Measurements from ENCODE around the gene BCL2L11.

The BCL2L11 gene

DNA sequence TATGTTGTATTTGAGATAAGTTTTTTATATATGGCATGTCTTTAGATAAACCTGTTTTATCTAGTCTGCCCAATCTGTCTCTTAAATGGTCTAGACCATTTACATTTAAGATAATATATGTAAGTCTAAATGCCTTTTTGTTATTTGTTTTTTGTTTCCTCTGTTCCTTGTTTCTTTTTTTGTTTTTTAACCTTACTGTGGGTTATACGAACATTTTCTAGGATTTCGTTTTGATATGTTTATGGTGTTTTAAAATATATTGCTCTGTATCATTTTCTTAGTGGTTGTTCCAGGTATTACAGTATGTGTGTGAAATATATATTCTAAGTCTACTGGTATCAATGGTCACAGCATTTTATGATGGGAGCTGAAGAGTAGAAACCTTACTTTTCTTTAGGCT is 13.3 kb downstream of the BCL2L11 start:
- Histone ChIP-seq H3K4me3 (ENCODE audit: low read length) (no peak overlapping the region), H3K9ac (ENCODE audit: low read length) (no peak overlapping the region), H3K4me1 (ENCODE audit: control insufficient read depth, low read depth, low read length) (peaks cover 5% of the 10 kb centered on the region), H3K27me3 (ENCODE audit: control insufficient read depth, insufficient read depth, low read length) (no peaks in the 10 kb centered on the region), H3K36me3 (ENCODE audit: control insufficient read depth, low read depth, low read length) (peaks cover 14% of the 10 kb centered on the region), H3K9me3 (ENCODE audit: control insufficient read depth, low read depth, low read length) (no peaks in the 10 kb centered on the region), H3K27ac (ENCODE audit: low read length) (no peak overlapping the region)

- Histone ChIP-seq H3K36me3 (ENCODE audit: control insufficient read depth, low read depth, low read length) (peaks cover 19% of the 10 kb centered on the region), H3K27me3 (ENCODE audit: control insufficient read depth, insufficient read depth, low read length) (no peaks in the 10 kb centered on the region), H3K9me3 (ENCODE audit: control insufficient read depth, low read depth, low read length) (no peaks in the 10 kb centered on the region), H3K4me1 (ENCODE audit: control insufficient read depth, low read depth, low read length) (peaks cover 5% of the 10 kb centered on the region), H3K9ac (ENCODE audit: low read length) (no peak overlapping the region), H3K27ac (ENCODE audit: low read length) (no peak overlapping the region), H3K4me3 (ENCODE audit: low read length) (no peak overlapping the region)
Observed at GRCh38 chr2:111135237-111135909, 14.7 kb downstream of the BCL2L11 start.

DNA sequence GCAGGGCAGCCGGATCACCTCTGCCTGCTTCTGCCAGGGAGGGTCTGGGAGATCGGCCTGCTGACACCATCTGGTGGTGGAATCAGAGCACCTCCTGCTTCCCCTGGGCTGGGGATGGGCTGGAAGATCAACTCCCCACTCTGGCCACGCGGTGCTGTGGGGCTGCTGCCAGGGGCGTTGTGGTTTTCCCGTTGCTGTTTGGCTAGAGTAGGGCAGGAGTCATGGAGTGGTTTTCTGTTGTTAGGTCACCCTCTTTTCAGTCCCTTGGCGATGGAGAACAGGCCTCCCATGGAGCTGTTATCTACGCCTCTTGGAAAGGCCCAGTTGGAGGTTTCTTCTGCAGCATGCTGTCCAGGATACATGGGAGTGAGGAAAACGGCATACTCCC is 15.2 kb downstream of the BCL2L11 start:
- no peak overlapping the region for H3K4me3 ChIP-seq (ENCODE audit: low read length)
- H3K36me3 ChIP-seq (ENCODE audit: control insufficient read depth, low read depth, low read length) = peaks cover 24% of the 10 kb centered on the region
- no peak overlapping the region for H3K9ac ChIP-seq (ENCODE audit: low read length)
- no peaks in the 10 kb centered on the region for H3K27me3 ChIP-seq (ENCODE audit: control insufficient read depth, insufficient read depth, low read length)
- H3K27ac ChIP-seq (ENCODE audit: low read length) = no peak overlapping the region
- H3K4me1 ChIP-seq (ENCODE audit: control insufficient read depth, low read depth, low read length) = peaks cover 5% of the 10 kb centered on the region
- no peaks in the 10 kb centered on the region for H3K9me3 ChIP-seq (ENCODE audit: control insufficient read depth, low read depth, low read length)

GRCh38 chr2:111138839-111139238 is 18.1 kb downstream of the BCL2L11 start:
- Histone ChIP-seq H3K27ac (ENCODE audit: low read length) (no peak overlapping the region), H3K4me1 (ENCODE audit: control insufficient read depth, low read depth, low read length) (peaks cover 5% of the 10 kb centered on the region), H3K27me3 (ENCODE audit: control insufficient read depth, insufficient read depth, low read length) (no peaks in the 10 kb centered on the region), H3K9ac (ENCODE audit: low read length) (no peak overlapping the region), H3K9me3 (ENCODE audit: control insufficient read depth, low read depth, low read length) (no peaks in the 10 kb centered on the region), H3K36me3 (ENCODE audit: control insufficient read depth, low read depth, low read length) (peaks cover 30% of the 10 kb centered on the region), H3K4me3 (ENCODE audit: low read length) (no peak overlapping the region)

- H3K27ac ChIP-seq (ENCODE audit: low read length) = no peak overlapping the region
- peaks cover 3% of the 10 kb centered on the region for H3K27me3 ChIP-seq (ENCODE audit: control insufficient read depth, insufficient read depth, low read length)
- H3K36me3 ChIP-seq (ENCODE audit: control insufficient read depth, low read depth, low read length) = peaks cover 33% of the 10 kb centered on the region
- H3K4me3 ChIP-seq (ENCODE audit: low read length) = no peak overlapping the region
- no peak overlapping the region for H3K9ac ChIP-seq (ENCODE audit: low read length)
- no peaks in the 10 kb centered on the region for H3K9me3 ChIP-seq (ENCODE audit: control insufficient read depth, low read depth, low read length)
- H3K4me1 ChIP-seq (ENCODE audit: control insufficient read depth, low read depth, low read length) = peaks cover 5% of the 10 kb centered on the region
Observed at GRCh38 chr2:111139637-111140317, 19.1 kb downstream of the BCL2L11 start.

GRCh38 chr2:111140815-111141214 is 20.1 kb downstream of the BCL2L11 start:
- Histone ChIP-seq H3K27me3 (ENCODE audit: control insufficient read depth, insufficient read depth, low read length) (peaks cover 3% of the 10 kb centered on the region), H3K9me3 (ENCODE audit: control insufficient read depth, low read depth, low read length) (no peaks in the 10 kb centered on the region), H3K9ac (ENCODE audit: low read length) (no peak overlapping the region), H3K36me3 (ENCODE audit: control insufficient read depth, low read depth, low read length) (peaks cover 33% of the 10 kb centered on the region), H3K4me3 (ENCODE audit: low read length) (no peak overlapping the region), H3K4me1 (ENCODE audit: control insufficient read depth, low read depth, low read length) (no peaks in the 10 kb centered on the region), H3K27ac (ENCODE audit: low read length) (no peak overlapping the region)

DNA sequence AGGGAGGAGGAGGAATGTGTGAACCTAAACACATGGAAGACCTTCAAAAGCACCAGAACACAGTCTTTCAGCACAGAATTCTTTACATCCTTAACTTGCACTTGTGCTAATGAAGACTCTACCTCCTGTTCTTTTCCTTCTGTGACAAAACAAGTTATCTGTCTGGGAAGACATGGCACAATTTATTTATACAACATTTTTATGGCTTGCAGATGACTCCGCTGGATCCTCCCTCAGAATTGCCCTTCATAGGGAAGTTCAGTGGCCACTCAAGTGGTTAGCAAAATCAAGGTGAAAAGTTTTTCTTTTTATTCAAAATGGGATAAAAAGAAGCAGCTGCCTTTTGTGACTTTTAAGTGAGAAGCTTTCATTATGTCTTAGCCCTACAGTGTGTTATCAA is 21.4 kb downstream of the BCL2L11 start:
- Histone ChIP-seq H3K27me3 (ENCODE audit: control insufficient read depth, insufficient read depth, low read length) (peaks cover 3% of the 10 kb centered on the region), H3K36me3 (ENCODE audit: control insufficient read depth, low read depth, low read length) (peaks cover 33% of the 10 kb centered on the region), H3K9ac (ENCODE audit: low read length) (no peak overlapping the region), H3K4me1 (ENCODE audit: control insufficient read depth, low read depth, low read length) (peaks cover 5% of the 10 kb centered on the region), H3K9me3 (ENCODE audit: control insufficient read depth, low read depth, low read length) (no peaks in the 10 kb centered on the region), H3K27ac (ENCODE audit: low read length) (no peak overlapping the region), H3K4me3 (ENCODE audit: low read length) (no peak overlapping the region)

DNA sequence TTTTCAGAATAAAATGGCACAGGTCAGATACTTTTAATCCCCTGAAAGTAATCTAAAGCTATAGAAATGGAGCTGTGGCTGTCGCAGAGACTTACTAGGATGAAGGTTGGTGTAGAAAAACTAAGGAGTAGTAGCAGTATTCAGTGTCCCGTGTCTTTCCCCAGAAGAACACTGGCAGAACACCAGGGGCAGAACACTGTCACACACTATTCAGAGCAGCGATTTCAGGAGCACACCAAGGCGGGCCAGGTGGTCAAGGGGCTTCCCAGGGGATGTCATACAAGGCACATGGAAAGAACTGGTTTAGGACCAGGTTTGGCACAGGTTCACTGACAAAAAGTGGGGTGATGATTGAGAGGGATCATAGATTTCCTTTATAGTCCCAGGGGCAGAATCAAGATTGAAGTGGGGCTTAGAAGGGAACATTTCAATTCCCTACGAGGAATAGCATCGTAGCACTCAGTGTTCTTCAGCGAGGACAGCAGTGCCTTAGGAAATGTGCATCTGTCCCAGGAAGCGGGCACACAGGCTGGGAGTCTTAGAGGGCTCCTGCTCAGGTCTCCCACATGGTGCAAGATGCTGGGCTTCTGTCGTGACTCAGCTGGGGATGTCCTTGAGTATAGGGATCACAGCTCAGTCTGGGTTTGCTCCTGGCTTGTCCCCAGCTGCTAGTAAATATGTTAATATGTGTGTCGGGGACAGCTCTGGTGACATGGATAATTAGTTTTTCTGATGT is 22.6 kb downstream of the BCL2L11 start:
- no peak overlapping the region for H3K9ac ChIP-seq (ENCODE audit: low read length)
- peaks cover 33% of the 10 kb centered on the region for H3K36me3 ChIP-seq (ENCODE audit: control insufficient read depth, low read depth, low read length)
- peaks cover 3% of the 10 kb centered on the region for H3K27me3 ChIP-seq (ENCODE audit: control insufficient read depth, insufficient read depth, low read length)
- no peak overlapping the region for H3K4me3 ChIP-seq (ENCODE audit: low read length)
- H3K4me1 ChIP-seq (ENCODE audit: control insufficient read depth, low read depth, low read length) = peaks cover 5% of the 10 kb centered on the region
- H3K9me3 ChIP-seq (ENCODE audit: control insufficient read depth, low read depth, low read length) = no peaks in the 10 kb centered on the region
- H3K27ac ChIP-seq (ENCODE audit: low read length) = no peak overlapping the region

DNA sequence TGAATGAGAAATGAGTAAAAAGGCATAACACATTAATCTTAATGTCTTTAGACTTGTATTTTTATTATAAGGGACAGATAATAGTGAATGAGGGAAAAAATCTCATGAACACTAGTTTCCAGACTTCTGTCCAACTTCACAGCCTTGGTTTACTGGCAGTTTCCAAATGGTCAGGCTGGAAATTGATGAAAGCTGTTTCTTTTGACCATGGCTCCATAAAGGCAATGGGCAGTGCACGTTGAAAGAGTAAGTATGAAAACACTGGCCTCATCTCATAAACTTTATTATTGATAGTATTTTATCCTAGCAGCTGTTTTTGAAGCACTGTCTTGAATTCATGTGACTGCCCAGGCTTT is 23.1 kb downstream of the BCL2L11 start:
- no peak overlapping the region for H3K4me3 ChIP-seq (ENCODE audit: low read length)
- peaks cover 3% of the 10 kb centered on the region for H3K27me3 ChIP-seq (ENCODE audit: control insufficient read depth, insufficient read depth, low read length)
- H3K27ac ChIP-seq (ENCODE audit: low read length) = no peak overlapping the region
- H3K9ac ChIP-seq (ENCODE audit: low read length) = no peak overlapping the region
- H3K36me3 ChIP-seq (ENCODE audit: control insufficient read depth, low read depth, low read length) = peaks cover 33% of the 10 kb centered on the region
- peaks cover 5% of the 10 kb centered on the region for H3K4me1 ChIP-seq (ENCODE audit: control insufficient read depth, low read depth, low read length)
- H3K9me3 ChIP-seq (ENCODE audit: control insufficient read depth, low read depth, low read length) = no peaks in the 10 kb centered on the region

- Histone ChIP-seq H3K36me3 (ENCODE audit: control insufficient read depth, low read depth, low read length) (peaks cover 20% of the 10 kb centered on the region), H3K27me3 (ENCODE audit: control insufficient read depth, insufficient read depth, low read length) (peaks cover 3% of the 10 kb centered on the region), H3K9ac (ENCODE audit: low read length) (no peak overlapping the region), H3K27ac (ENCODE audit: low read length) (no peak overlapping the region), H3K9me3 (ENCODE audit: control insufficient read depth, low read depth, low read length) (no peaks in the 10 kb centered on the region), H3K4me1 (ENCODE audit: control insufficient read depth, low read depth, low read length) (peaks cover 5% of the 10 kb centered on the region), H3K4me3 (ENCODE audit: low read length) (no peak overlapping the region)
Observed at GRCh38 chr2:111145103-111145760, 24.5 kb downstream of the BCL2L11 start.

- H3K9me3 ChIP-seq (ENCODE audit: control insufficient read depth, low read depth, low read length) = no peaks in the 10 kb centered on the region
- peaks cover 3% of the 10 kb centered on the region for H3K27me3 ChIP-seq (ENCODE audit: control insufficient read depth, insufficient read depth, low read length)
- no peak overlapping the region for H3K9ac ChIP-seq (ENCODE audit: low read length)
- peaks cover 5% of the 10 kb centered on the region for H3K4me1 ChIP-seq (ENCODE audit: control insufficient read depth, low read depth, low read length)
- no peak overlapping the region for H3K4me3 ChIP-seq (ENCODE audit: low read length)
- peaks cover 18% of the 10 kb centered on the region for H3K36me3 ChIP-seq (ENCODE audit: control insufficient read depth, low read depth, low read length)
- no peak overlapping the region for H3K27ac ChIP-seq (ENCODE audit: low read length)
Observed at GRCh38 chr2:111145951-111146350, 25.2 kb downstream of the BCL2L11 start.

All from iPS-18a (cell line).